GM18873 (cell line): ENCODE data around the gene GRK5.

Experiments used
- ATAC-seq: cut with Tn5 transposase; IDR thresholded peaks from one replicate; pipeline ENCODE4 v1.9.1; 2021; ENCODE audit warnings: mild to moderate bottlenecking, moderate library complexity, moderate number of reproducible peaks; ENCODE audit not compliant: unreplicated experiment, low FRiP score

Gene GRK5

GRCh38 chr10:119312241-119312640 is 104.9 kb downstream of the GRK5 start:
- no peak for ATAC-seq

GRCh38 chr10:119313024-119313423 is 105.7 kb downstream of the GRK5 start:
- no peak for ATAC-seq

GRCh38 chr10:119313644-119314043 is 106.3 kb downstream of the GRK5 start:
- peak; percentile 70 for ATAC-seq

- ATAC-seq = no peak
Measured at GRCh38 chr10:119314061-119314460, 106.7 kb downstream of the GRK5 start.

- ATAC-seq = no peak
Measured at GRCh38 chr10:119314486-119314885, 107.1 kb downstream of the GRK5 start.

- ATAC-seq = peak; percentile 36
Measured at GRCh38 chr10:119315128-119316001, 108.0 kb downstream of the GRK5 start.

- no peak for ATAC-seq
Measured at GRCh38 chr10:119316002-119316358, 108.6 kb downstream of the GRK5 start.

GRCh38 chr10:119316729-119317097 is 109.3 kb downstream of the GRK5 start:
- no peak for ATAC-seq

GRCh38 chr10:119318411-119319160 is 111.2 kb downstream of the GRK5 start:
- ATAC-seq = no peak

GRCh38 chr10:119319161-119319919 is 112.0 kb downstream of the GRK5 start:
- ATAC-seq = no peak

GRCh38 chr10:119319920-119320258 is 112.5 kb downstream of the GRK5 start:
- no peak for ATAC-seq

- no peak for ATAC-seq
Measured at GRCh38 chr10:119320981-119321380, 113.6 kb downstream of the GRK5 start.

GRCh38 chr10:119323085-119324016 is 116.0 kb downstream of the GRK5 start:
- no peak for ATAC-seq

GRCh38 chr10:119325131-119325530 is 117.8 kb downstream of the GRK5 start:
- no peak for ATAC-seq

- no peak for ATAC-seq
Measured at GRCh38 chr10:119326167-119326566, 118.8 kb downstream of the GRK5 start.

GRCh38 chr10:119327096-119327745 is 119.8 kb downstream of the GRK5 start:
- ATAC-seq = no peak

GRCh38 chr10:119328223-119328622 is 120.9 kb downstream of the GRK5 start:
- no peak for ATAC-seq

- ATAC-seq = no peak
Measured at GRCh38 chr10:119330342-119330741, 123.0 kb downstream of the GRK5 start.

GRCh38 chr10:119331061-119331460 is 123.7 kb downstream of the GRK5 start:
- ATAC-seq = no peak
